Mucosa of stomach (tissue), 1 donor: Measurements from ENCODE around the gene OR6C76.
"Not testable (repeated sequence)": the region's sequence is repeated elsewhere in the genome, so short reads cannot be mapped to it uniquely, and the experiment has no call there.

Experiments
- H3K27me3 ChIP-seq: one replicate; pipeline ENCODE4 v1.7.0; 2013; ENCODE audit warnings: mild to moderate bottlenecking, low read length; ENCODE audit not compliant: control insufficient read depth, insufficient read depth
- H3K36me3 ChIP-seq: one replicate; pipeline ENCODE4 v1.7.0; 2013; ENCODE audit warnings: low read length; ENCODE audit not compliant: control insufficient read depth, insufficient read depth
- H3K4me1 ChIP-seq: one replicate; pipeline ENCODE4 v1.7.0; 2013; ENCODE audit warnings: mild to moderate bottlenecking, low read length; ENCODE audit not compliant: control insufficient read depth, insufficient read depth
- H3K4me3 ChIP-seq: one replicate; pipeline ENCODE4 v1.7.0; 2013; ENCODE audit warnings: low read length
- H3K9ac ChIP-seq: one replicate; pipeline ENCODE4 v1.7.0; 2013; ENCODE audit warnings: mild to moderate bottlenecking, low read length, moderate library complexity
- H3K9me3 ChIP-seq: one replicate; pipeline ENCODE4 v1.7.0; 2013; ENCODE audit warnings: mild to moderate bottlenecking, low read length, moderate library complexity; ENCODE audit not compliant: control insufficient read depth
- donor health status: Pancreatic carcinoma.

The OR6C76 gene

GRCh38 chr12:55420307-55420962 lies 5.6 kb upstream of the OR6C76 start:
- H3K9me3 ChIP-seq, result no peaks in the 10 kb centered on the region
- H3K27me3 ChIP-seq, result no peaks in the 10 kb centered on the region
- H3K4me1 ChIP-seq, result no peaks in the 10 kb centered on the region
- no peak overlapping the region for H3K4me3 ChIP-seq
- no peak overlapping the region for H3K9ac ChIP-seq
- H3K36me3 ChIP-seq, result no peaks in the 10 kb centered on the region

GRCh38 chr12:55428331-55429243 lies 2.5 kb downstream of the OR6C76 start:
- Histone ChIP-seq H3K9ac (no peak overlapping the region), H3K9me3 (no peaks in the 10 kb centered on the region), H3K4me1 (no peaks in the 10 kb centered on the region), H3K4me3 (no peak overlapping the region), H3K36me3 (no peaks in the 10 kb centered on the region), H3K27me3 (no peaks in the 10 kb centered on the region)

- H3K36me3 ChIP-seq, H3K27me3 ChIP-seq, H3K4me3 ChIP-seq, H3K9ac ChIP-seq, H3K9me3 ChIP-seq, H3K4me1 ChIP-seq: not testable (repeated sequence)
These were observed 15.2 kb downstream of the OR6C76 start for GRCh38 chr12:55441233-55441632.

GRCh38 chr12:55443776-55444175 lies 17.7 kb downstream of the OR6C76 start, which contains the start of gene OR6C2:
Gene OR6C2 (plus strand): TSS chr12:55444076. CDS start chr12:55452214, 8,138 bp downstream.
- Histone ChIP-seq H3K4me3 (no peak within 1 kb of the TSS), H3K27me3 (no peaks in the 10 kb centered on the region), H3K9ac (no peak within 1 kb of the TSS), H3K9me3 (no peaks in the 10 kb centered on the region), H3K36me3 (no peaks in the 10 kb centered on the region), H3K4me1 (no peaks in the 10 kb centered on the region)

GRCh38 chr12:55445357-55445756 lies 19.3 kb downstream of the OR6C76 start:
- Histone ChIP-seq H3K4me1 (no peaks in the 10 kb centered on the region), H3K27me3 (no peaks in the 10 kb centered on the region), H3K36me3 (no peaks in the 10 kb centered on the region), H3K9ac (no peak overlapping the region), H3K9me3 (no peaks in the 10 kb centered on the region), H3K4me3 (no peak overlapping the region)

GRCh38 chr12:55446326-55446725 lies 20.3 kb downstream of the OR6C76 start:
- H3K9me3 ChIP-seq, result no peaks in the 10 kb centered on the region
- no peak overlapping the region for H3K9ac ChIP-seq
- H3K4me1 ChIP-seq, result no peaks in the 10 kb centered on the region
- no peaks in the 10 kb centered on the region for H3K27me3 ChIP-seq
- no peaks in the 10 kb centered on the region for H3K36me3 ChIP-seq
- H3K4me3 ChIP-seq, result no peak overlapping the region

- H3K9ac ChIP-seq, result no peak overlapping the region
- no peak overlapping the region for H3K4me3 ChIP-seq
- no peaks in the 10 kb centered on the region for H3K27me3 ChIP-seq
- H3K9me3 ChIP-seq, result no peaks in the 10 kb centered on the region
- no peaks in the 10 kb centered on the region for H3K4me1 ChIP-seq
- H3K36me3 ChIP-seq, result no peaks in the 10 kb centered on the region
These were observed 22.8 kb downstream of the OR6C76 start for GRCh38 chr12:55448825-55449224.

GRCh38 chr12:55464926-55465325 lies 38.9 kb downstream of the OR6C76 start:
- not testable (repeated sequence) for H3K4me1 ChIP-seq

GRCh38 chr12:55467836-55468235 lies 41.8 kb downstream of the OR6C76 start:
- H3K4me3 ChIP-seq, result no peak overlapping the region

More at GRCh38 chr12:55464926-55465325, 38.9 kb downstream of the OR6C76 start:
- not testable (repeated sequence) for H3K9me3 ChIP-seq, H3K9ac ChIP-seq, H3K36me3 ChIP-seq, H3K4me3 ChIP-seq, H3K27me3 ChIP-seq

GRCh38 chr12:55469291-55469690 lies 43.2 kb downstream of the OR6C76 start:
- Histone ChIP-seq H3K9ac (no peak overlapping the region), H3K4me3 (no peak overlapping the region), H3K4me1 (no peaks in the 10 kb centered on the region), H3K9me3 (no peaks in the 10 kb centered on the region), H3K27me3 (no peaks in the 10 kb centered on the region), H3K36me3 (no peaks in the 10 kb centered on the region)

More at GRCh38 chr12:55467836-55468235, 41.8 kb downstream of the OR6C76 start:
- H3K36me3 ChIP-seq, result no peaks in the 10 kb centered on the region
- H3K27me3 ChIP-seq, result no peaks in the 10 kb centered on the region
- H3K9ac ChIP-seq, result no peak overlapping the region
- H3K9me3 ChIP-seq, result no peaks in the 10 kb centered on the region
- no peaks in the 10 kb centered on the region for H3K4me1 ChIP-seq

GRCh38 chr12:55470088-55470829 lies 44.2 kb downstream of the OR6C76 start, which contains the start of gene OR6C70:
Gene OR6C70 (minus strand): TSS chr12:55470138. CDS start chr12:55470138, 0 bp downstream.
- no peaks in the 10 kb centered on the region for H3K27me3 ChIP-seq
- no peak within 1 kb of the TSS for H3K4me3 ChIP-seq
- H3K36me3 ChIP-seq, result no peaks in the 10 kb centered on the region
- no peaks in the 10 kb centered on the region for H3K4me1 ChIP-seq
- H3K9ac ChIP-seq, result no peak within 1 kb of the TSS
- H3K9me3 ChIP-seq, result no peaks in the 10 kb centered on the region

- no peak overlapping the region for H3K9ac ChIP-seq
- no peak overlapping the region for H3K4me3 ChIP-seq
- no peaks in the 10 kb centered on the region for H3K4me1 ChIP-seq
- H3K27me3 ChIP-seq, result no peaks in the 10 kb centered on the region
- no peaks in the 10 kb centered on the region for H3K9me3 ChIP-seq
- H3K36me3 ChIP-seq, result no peaks in the 10 kb centered on the region
These were observed 46.2 kb downstream of the OR6C76 start for GRCh38 chr12:55472264-55472663.
